GM12875 (cell line): ENCODE results near the gene DENND2A.
A peak's percentile ranks its signal among the peaks of the same experiment; 100 is the strongest.

Experiments
- H3K4me3 ChIP-seq: one replicate; pipeline ENCODE4 v1.5.1; 2011; ENCODE audit warnings: low read depth, low read length, control low read depth
- CTCF ChIP-seq: IDR thresholded peaks from 2 replicates; pipeline ENCODE4 v1.5.1; 2011; ENCODE audit warnings: low read depth, mild to moderate bottlenecking, control low read depth, inconsistent platforms, low read length, moderate library complexity, borderline replicate concordance; ENCODE audit not compliant: insufficient read depth

The DENND2A gene

GRCh38 chr7:140479062-140479738, 161.4 kb downstream of the DENND2A start, which contains the start of gene MKRN1:
MKRN1 (minus strand) TSS chr7:140479505; CDS start chr7:140479344, 161 bp downstream.
- no peak for TF ChIP-seq CTCF
- H3K4me3 ChIP-seq: peak within 1 kb of the TSS; percentile 97

DNA sequence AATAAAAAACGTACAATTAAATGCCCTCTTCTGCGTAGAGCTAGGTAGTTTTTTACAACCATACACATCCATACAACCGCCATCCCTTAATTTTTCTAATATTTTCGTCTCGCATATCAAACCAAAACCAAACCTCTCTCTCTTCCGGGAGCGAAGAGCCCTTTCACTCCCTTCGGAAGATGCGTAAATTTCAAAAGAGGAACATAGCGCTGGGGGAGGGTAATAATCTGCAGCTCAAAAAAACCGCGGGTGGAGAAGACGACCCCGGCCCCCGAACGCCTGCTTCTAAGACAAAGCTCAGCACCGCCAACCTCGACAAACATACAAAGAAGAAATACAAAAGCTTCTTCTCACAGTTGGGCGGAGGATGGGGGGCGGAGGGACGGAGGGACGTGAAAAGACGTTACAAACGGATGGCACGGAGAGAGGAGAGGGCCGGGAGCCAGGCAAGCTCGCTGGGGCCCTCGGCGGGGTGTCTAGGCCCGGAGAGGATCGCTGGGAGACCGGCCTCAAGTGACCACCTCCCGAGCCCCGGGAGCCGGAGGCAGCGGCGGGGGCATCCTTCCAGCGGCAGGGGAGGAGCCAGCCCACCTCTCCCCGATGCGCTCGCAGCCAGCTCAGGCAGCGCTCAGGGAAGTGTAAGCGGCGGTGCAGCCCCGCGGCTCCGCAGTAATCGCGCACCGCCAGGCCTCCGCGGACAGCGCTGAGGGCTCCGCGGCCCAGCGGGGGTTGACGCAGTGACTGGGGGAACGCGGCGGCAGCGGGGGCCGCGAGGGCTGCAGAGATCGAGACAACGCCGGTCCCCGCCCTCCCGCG, 162.2 kb downstream of the DENND2A start:
- H3K4me3 ChIP-seq: peak overlapping the region; percentile 97
- TF ChIP-seq CTCF: no peak

- H3K4me3 ChIP-seq: no peak overlapping the region
- no peak for TF ChIP-seq CTCF
Measured at GRCh38 chr7:140476698-140477261, 163.8 kb downstream of the DENND2A start.

- TF ChIP-seq CTCF: peak; percentile 35; the same call in 1 of the 2 replicates
- H3K4me3 ChIP-seq: no peak overlapping the region
Measured at GRCh38 chr7:140475747-140476333, 164.8 kb downstream of the DENND2A start.
